Measurements from ENCODE around the gene KLHDC4. TPM values are rescaled to one million over a fixed set of nuclear protein-coding genes. Genes with fewer than 3 reads are reported as not detected.

The KLHDC4 gene
- total and polyA plus RNA-seq, 10 of the 15 experiments (the other 5 are each of a cell fraction or from before 2014, with no cell fraction given) = 0.80 to 62.1 (median 32.8) TPM

DNA sequence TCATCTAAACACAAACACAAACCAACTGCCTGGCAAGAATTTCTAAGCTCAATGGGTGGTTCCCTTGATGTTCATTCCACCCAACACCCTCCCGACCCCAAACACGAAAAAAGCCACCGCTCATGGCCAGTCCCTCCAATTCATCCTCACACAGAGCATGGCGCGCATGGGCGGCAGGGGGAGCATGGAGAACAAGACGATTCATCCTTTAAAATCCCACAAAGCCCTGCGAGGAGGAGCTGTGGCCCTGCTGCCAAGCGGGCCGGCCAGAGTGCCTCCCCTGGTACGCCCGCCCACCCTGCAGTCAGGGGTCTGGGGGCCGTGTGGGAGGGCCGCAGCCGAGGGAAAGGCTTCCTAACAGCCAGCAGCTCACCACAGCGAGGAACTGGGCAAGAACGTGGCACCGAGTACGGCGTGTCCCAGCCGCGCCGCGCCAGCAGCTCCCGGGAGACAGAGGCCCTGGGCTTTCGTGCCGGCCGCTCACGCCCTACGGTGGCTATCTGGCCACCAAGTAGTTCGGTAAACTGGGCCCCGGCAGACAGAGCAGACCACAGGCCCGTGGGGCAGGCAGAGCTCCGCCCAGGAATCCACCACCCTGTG is 60.9 kb downstream of the KLHDC4 start:
- BruUV-seq (replicated peaks) = no TSS peak
- no peak for ATAC-seq
- no peaks in the 10 kb centered on the region for H4K20me1 ChIP-seq (ENCODE audit: control insufficient read depth, insufficient read depth)
- in situ Hi-C loops (cut with MboI) = no loop called here
- POLR2A ChIA-PET = no interaction called here
- TF ChIP-seq BHLHE40 (IDR thresholded peaks at IDR 0.05; ENCODE audit: borderline replicate concordance in 1 of 2, low read depth in 2 of 2, low read length in 1 of 2) (no peak), RB1 (IDR thresholded peaks at IDR 0.05; ENCODE audit: borderline replicate concordance) (no peak), TARDBP (IDR thresholded peaks at IDR 0.05; ENCODE audit: borderline replicate concordance) (no peak), EGR1 (IDR thresholded peaks at IDR 0.05; ENCODE audit: borderline replicate concordance in 1 of 2, low read depth in 2 of 2, low read length in 2 of 2) (no peak), GATAD2B (conservative IDR thresholded peaks at IDR 0.05; ENCODE audit: low read depth) (no peak), RELA (IDR thresholded peaks at IDR 0.05; ENCODE audit: borderline replicate concordance, partially characterized antibody) (no peak), JUND (IDR thresholded peaks at IDR 0.05; ENCODE audit: low read depth, low read length) (no peak), EP300 (IDR thresholded peaks at IDR 0.05; ENCODE audit: borderline replicate concordance in 1 of 2, control insufficient read depth in 1 of 2, low read depth in 2 of 2, low read length in 2 of 2) (no peak), FOXM1 (IDR thresholded peaks at IDR 0.05; ENCODE audit: low read depth, low read length) (no peak), EED (IDR thresholded peaks at IDR 0.05; ENCODE audit: low read depth) (no peak), ZNF274 (IDR thresholded peaks at IDR 0.05; ENCODE audit: insufficient read depth, insufficient read length) (no peak), DPF2 (IDR thresholded peaks at IDR 0.05) (no peak), BMI1 (IDR thresholded peaks at IDR 0.05; ENCODE audit: borderline replicate concordance) (no peak), ZNF207 (IDR thresholded peaks at IDR 0.05; ENCODE audit: borderline replicate concordance) (no peak), BACH1 (IDR thresholded peaks at IDR 0.05; ENCODE audit: borderline replicate concordance) (no peak), CBX5 (IDR thresholded peaks at IDR 0.05; ENCODE audit: low read depth) (no peak), POU2F2 (IDR thresholded peaks at IDR 0.05; ENCODE audit: borderline replicate concordance, low read depth, low read length) (no peak)
- no peak overlapping the region for H3K27ac ChIP-seq (ENCODE audit: control insufficient read depth, insufficient read depth)
- CTCF ChIA-PET = interaction anchor here (0.6 kb wide), 1 partner anchor 53 kb away, joined by 4 read pairs; no protein-coding TSS in a partner anchor
- no peak for DNase-seq (ENCODE audit: low read depth, low spot score)
- WGBS (ENCODE audit: insufficient coverage, insufficient replicate concordance, low lambda C conversion rate, missing lambda C conversion rate) = 94% methylated on average over 34 of the region's 34 CpGs
- H3K79me2 ChIP-seq (ENCODE audit: control insufficient read depth, insufficient read depth, low read length) = no peaks in the 10 kb centered on the region
- H3K9me3 ChIP-seq (replicated peaks; ENCODE audit: control insufficient read depth, insufficient read depth, low read length) = no peaks in the 10 kb centered on the region
- intact Hi-C loops (cut with micrococcal nuclease; ENCODE audit: unreplicated experiment) = loop anchor here (5.0 kb wide), 1 partner anchor 62 kb away; the partner anchor contains the start of gene KLHDC4
- no peak overlapping the region for H3K9ac ChIP-seq (ENCODE audit: control insufficient read depth, insufficient read depth, low read length)
- H3K4me3 ChIP-seq = no peak overlapping the region
- no peak for FAIRE-seq
- peaks cover 11 to 28% of the 10 kb centered on the region in 2 experiments; a peak in 3 of 4 replicates for H3K36me3 ChIP-seq (ENCODE audit: control insufficient read depth in 2 of 2, insufficient read depth in 2 of 2, low read length in 1 of 2)
- SMC1A ChIA-PET (ENCODE audit: uncharacterized antibody, unreplicated experiment) = interaction anchor here (1.0 kb wide), 1 partner anchor 64 kb away, joined by 4 read pairs; no protein-coding TSS in a partner anchor
- H3K27me3 ChIP-seq (replicated peaks in 1 of 2; ENCODE audit: control insufficient read depth in 2 of 2, insufficient read depth in 2 of 2, low read length in 1 of 2) = no peaks in the 10 kb centered on the region
- H2AFZ ChIP-seq (ENCODE audit: control insufficient read depth, low read depth, low read length) = no peak overlapping the region
- peaks cover 26% of the 10 kb centered on the region for H3K4me1 ChIP-seq (ENCODE audit: control insufficient read depth, insufficient read depth, low read length)
- H3K4me2 ChIP-seq (ENCODE audit: control insufficient read depth, insufficient read depth) = no peak overlapping the region
- RAD21 ChIA-PET (ENCODE audit: unreplicated experiment) = no interaction called here

Data from GM12878 (cell line).